K562 (cell line): ENCODE results near the gene MAML1. TPM values are rescaled to one million over a fixed set of nuclear protein-coding genes. Genes with fewer than 3 reads are reported as not detected.

Source experiments
- AFF1 ChIP-seq, 2 experiments: fragments of 450-650 bp; IDR thresholded peaks; 2 replicates each; pipeline ENCODE4 v1.6.1; 2018; ENCODE audit warnings: mild to moderate bottlenecking in 2 of 2, low read depth in 1 of 2; ENCODE audit not compliant: partially characterized antibody in 2 of 2
- ARNT ChIP-seq, 2 experiments: fragments of 450-650 bp; IDR thresholded peaks; 2 replicates each; pipeline ENCODE4 v1.6.1; 2016; ENCODE audit warnings: mild to moderate bottlenecking in 1 of 2
- ATF1 ChIP-seq, 2 experiments: fragments of 450-650 bp in 1 of 2; IDR thresholded peaks; 2 replicates each; pipeline ENCODE4 v1.6.1; 2016; ENCODE audit warnings: missing compliant biosample characterization in 1 of 2, missing genetic modification characterization in 1 of 2
- COPS2 ChIP-seq: fragments of 450-650 bp; conservative IDR thresholded peaks from 2 replicates; pipeline ENCODE4 v1.6.1; 2016; ENCODE audit warnings: mild to moderate bottlenecking, moderate library complexity
- E2F3 ChIP-seq: fragments of 250-450 bp; sonication (Bioruptor Pico); IDR thresholded peaks from 2 replicates; pipeline ENCODE4 v1.4.0; 2020; ENCODE audit warnings: mild to moderate bottlenecking
- EGR1 ChIP-seq: fragments of 450-650 bp; conservative IDR thresholded peaks from 2 replicates; pipeline ENCODE4 v1.6.1; 2017; ENCODE audit warnings: mild to moderate bottlenecking
- ETV1 ChIP-seq: fragments of 450-650 bp; conservative IDR thresholded peaks from 2 replicates; pipeline ENCODE4 v1.6.1; 2016; ENCODE audit warnings: missing genetic modification characterization, control low read depth, low read depth, missing compliant biosample characterization
- FOSL1 ChIP-seq: fragments of 200-800 bp; sonication (Bioruptor generic); conservative IDR thresholded peaks from 2 replicates; pipeline ENCODE4 v1.6.1; 2016; ENCODE audit warnings: missing genetic modification characterization, missing compliant biosample characterization
- HMGN3 ChIP-seq: IDR thresholded peaks from 2 replicates; pipeline ENCODE4 v1.6.1; 2011; ENCODE audit warnings: borderline replicate concordance, low read depth, mild to moderate bottlenecking, mixed read lengths, low read length; ENCODE audit not compliant: insufficient read length; ENCODE audit errors: extremely low read depth
- MEIS2 ChIP-seq: fragments of 450-650 bp; IDR thresholded peaks from 2 replicates; pipeline ENCODE4 v1.6.1; 2014; ENCODE audit warnings: mild to moderate bottlenecking; ENCODE audit not compliant: partially characterized antibody
- POLR2G ChIP-seq: fragments of 200-400 bp; formaldehyde crosslinking; IDR thresholded peaks from 2 replicates; pipeline ENCODE4 v1.6.1; 2017; ENCODE audit warnings: low read depth, mild to moderate bottlenecking, antibody characterized with exemption, low read length, moderate library complexity
- RB1 ChIP-seq: fragments of 450-650 bp; IDR thresholded peaks from 2 replicates; pipeline ENCODE4 v1.6.1; 2017; ENCODE audit warnings: low read depth, mild to moderate bottlenecking
- RBFOX2 ChIP-seq: fragments of 200-400 bp; formaldehyde crosslinking; IDR thresholded peaks from 2 replicates; pipeline ENCODE4 v1.6.1; 2017; ENCODE audit warnings: low read depth, mild to moderate bottlenecking, low read length, moderate library complexity
- TEAD1 ChIP-seq, 2 experiments: fragments of 450-650 bp in 1 of 2; sonication (generic) in 1 of 2; formaldehyde crosslinking; IDR thresholded peaks; 2 replicates each; pipeline versions ENCODE4 v1.4.0 to v1.8.0; 2020 to 2022; ENCODE audit warnings: mild to moderate bottlenecking in 2 of 2, missing genetic modification reagents in 1 of 2
- TRIM28 ChIP-seq: fragments of 450-650 bp; IDR thresholded peaks from 2 replicates; pipeline ENCODE4 v1.6.1; 2017
- UBTF ChIP-seq, 2 experiments: IDR thresholded peaks; 2 replicates each; pipeline ENCODE4 v1.6.1; 2012; ENCODE audit warnings: improper control_type of control experiment in 2 of 2, low read depth in 2 of 2, low read length in 2 of 2, borderline replicate concordance in 1 of 2
- ZBTB12 ChIP-seq: fragments of 250-450 bp; sonication (Bioruptor Pico); IDR thresholded peaks from 2 replicates; pipeline ENCODE4 v1.4.0; 2020
- ZBTB5 ChIP-seq: fragments of 450-650 bp; IDR thresholded peaks from 2 replicates; pipeline ENCODE4 v1.6.1; 2017; ENCODE audit warnings: antibody characterized with exemption
- ZNF134 ChIP-seq: fragments of 250-450 bp; sonication (Bioruptor Pico); conservative IDR thresholded peaks from 2 replicates; pipeline ENCODE4 v1.4.0; 2020
- polyA plus RNA-seq, 8 experiments: library from polyadenylated mRNA; depleted of rRNA in 4 of 8; stranded (reverse) in 5 of 8; unstranded in 3 of 8; fragments of >200 nt; fragmentation: Nextera tagmentation in 2 of 8; fragmentation: Illumina TruSeq in 1 of 8; extraction: Ambion mirVana in 2 of 8; extraction: Trizol in 1 of 8; gene quantifications; 2 replicates each; pipeline versions ENCODE4 v1.2.1 to v1.2.3, GENCODE V29; 2011 to 2014; ENCODE audit warnings: inconsistent platforms in 1 of 8, missing spikeins in 1 of 8
- total RNA-seq, 7 experiments: library from RNA; depleted of rRNA in 6 of 7; stranded (reverse); fragments of >200 nt in 6 of 7; fragmentation: Illumina TruSeq in 2 of 7; extraction: Trizol in 2 of 7; gene quantifications; 2 replicates each; pipeline versions ENCODE4 v1.2.1 to v1.2.3, GENCODE V29; 2011 to 2021; ENCODE audit warnings: low replicate concordance in 1 of 7

MAML1 gene
- total and polyA plus RNA-seq, 9 of the 15 experiments (the other 6 are each of a cell fraction or from before 2014, with no cell fraction given) = 0.32 to 18.4 (median 7.0) TPM

- TF ChIP-seq ZBTB12 (CRISPR knock-in tag) = peak; percentile 84
- TF ChIP-seq ZNF134 (CRISPR knock-in tag) = peak; percentile 95
- peak in 1 of 2 experiments; percentile 91; a peak in 2 of 4 replicates for TF ChIP-seq TEAD1 (CRISPR knock-in tag; IDR thresholded peaks at IDR 0.05)
- TF ChIP-seq TRIM28 = 0 out of 2 replicates have a peak, but pooled peaks have one; percentile 8
- no peak for TF ChIP-seq AFF1 (IDR thresholded peaks at IDR 0.05; ENCODE audit: low read depth in 1 of 2, partially characterized antibody in 2 of 2)
- no peak for TF ChIP-seq UBTF (IDR thresholded peaks at IDR 0.05; ENCODE audit: borderline replicate concordance in 1 of 2, low read depth in 2 of 2, low read length in 2 of 2)
- no peak for TF ChIP-seq FOSL1 (tag)
- TF ChIP-seq COPS2 = no peak
- TF ChIP-seq MEIS2 = peak; percentile 76
- no peak for TF ChIP-seq ZBTB5
- TF ChIP-seq ATF1 (CRISPR knock-in tag; IDR thresholded peaks at IDR 0.05) = 0 out of 2 replicates have a peak, but pooled peaks have one; percentile 33
- peak; percentile 94 for TF ChIP-seq ATF1 (tag; IDR thresholded peaks at IDR 0.05)
- peak; percentile 47; the same call in 1 of the 2 replicates for TF ChIP-seq EGR1
- no peak for TF ChIP-seq ARNT (IDR thresholded peaks at IDR 0.05)
- TF ChIP-seq ETV1 = peak; percentile 46; the same call in 1 of the 2 replicates
- TF ChIP-seq HMGN3 = peak; percentile 87
- TF ChIP-seq RB1 = 0 out of 2 replicates have a peak, but pooled peaks have one; percentile 64
- TF ChIP-seq E2F3 (CRISPR knock-in tag) = no peak
- peak; percentile 96 for TF ChIP-seq RBFOX2
- peak; percentile 97 for TF ChIP-seq POLR2G
These were observed at the start of gene MAML1 (continued) for GRCh38 chr5:179732412-179732917.
